ENCODE measurements around the gene TMEM175. TPM values are rescaled to one million over a fixed set of nuclear protein-coding genes. Genes with fewer than 3 reads are reported as not detected.

The TMEM175 gene, protein sequence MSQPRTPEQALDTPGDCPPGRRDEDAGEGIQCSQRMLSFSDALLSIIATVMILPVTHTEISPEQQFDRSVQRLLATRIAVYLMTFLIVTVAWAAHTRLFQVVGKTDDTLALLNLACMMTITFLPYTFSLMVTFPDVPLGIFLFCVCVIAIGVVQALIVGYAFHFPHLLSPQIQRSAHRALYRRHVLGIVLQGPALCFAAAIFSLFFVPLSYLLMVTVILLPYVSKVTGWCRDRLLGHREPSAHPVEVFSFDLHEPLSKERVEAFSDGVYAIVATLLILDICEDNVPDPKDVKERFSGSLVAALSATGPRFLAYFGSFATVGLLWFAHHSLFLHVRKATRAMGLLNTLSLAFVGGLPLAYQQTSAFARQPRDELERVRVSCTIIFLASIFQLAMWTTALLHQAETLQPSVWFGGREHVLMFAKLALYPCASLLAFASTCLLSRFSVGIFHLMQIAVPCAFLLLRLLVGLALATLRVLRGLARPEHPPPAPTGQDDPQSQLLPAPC
- polyA plus RNA-seq (ENCODE audit: insufficient read length in 3 of 3): 10 to 100 TPM; 17.3 to 30.1 (median 24.2) TPM

DNA sequence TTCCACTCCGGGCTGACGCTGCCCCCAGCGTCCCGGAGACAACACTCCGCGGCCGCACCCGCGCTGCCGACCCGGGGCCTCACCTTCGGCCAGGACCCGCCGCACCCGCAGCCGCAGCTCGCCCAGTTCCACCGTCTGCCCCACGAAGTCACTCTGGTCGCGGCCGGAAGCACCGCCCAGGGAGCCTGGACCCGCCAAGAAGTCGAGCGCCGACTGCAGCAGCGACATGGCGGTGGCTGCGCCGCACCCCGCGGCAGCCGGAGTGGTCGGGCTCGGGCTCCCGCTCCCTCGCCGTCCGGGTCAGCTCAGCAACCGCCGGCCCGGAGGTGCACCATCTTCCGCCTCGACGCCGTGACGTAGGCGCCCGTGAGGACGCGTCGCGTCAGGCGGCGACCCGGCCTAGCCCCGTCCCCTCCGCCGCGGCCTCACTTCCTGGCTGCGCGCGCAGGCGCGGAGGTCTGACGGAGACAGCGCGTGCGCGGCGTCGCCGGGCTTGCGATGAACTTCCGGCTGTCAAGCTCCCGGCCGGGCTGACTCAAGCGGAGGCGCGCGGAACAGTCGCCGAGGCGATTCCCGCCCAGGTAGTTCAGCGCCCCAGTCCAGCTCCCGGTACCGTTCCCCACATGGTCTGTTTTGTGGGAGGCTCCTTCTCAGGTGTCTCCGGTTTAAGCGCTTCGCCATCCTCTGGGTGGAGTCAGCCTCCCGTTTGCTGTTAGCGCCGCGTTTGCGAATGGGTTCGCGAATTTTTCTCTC lies at the start of gene TMEM175, which contains the start of gene GAK:
Gene TMEM175 (plus strand): TSS at position 501 of the 753 bp plus-strand sequence. CDS start 15,280 bp downstream, outside the sequence.
Gene GAK (minus strand): TSS at position 357 of the 753 bp plus-strand sequence. CDS start 129 bp downstream, at position 228.
- DNase-seq (ENCODE audit: low read depth in 3 of 3, low spot score in 2 of 3): peak; percentile 88 to 90 (median 90)

DNA sequence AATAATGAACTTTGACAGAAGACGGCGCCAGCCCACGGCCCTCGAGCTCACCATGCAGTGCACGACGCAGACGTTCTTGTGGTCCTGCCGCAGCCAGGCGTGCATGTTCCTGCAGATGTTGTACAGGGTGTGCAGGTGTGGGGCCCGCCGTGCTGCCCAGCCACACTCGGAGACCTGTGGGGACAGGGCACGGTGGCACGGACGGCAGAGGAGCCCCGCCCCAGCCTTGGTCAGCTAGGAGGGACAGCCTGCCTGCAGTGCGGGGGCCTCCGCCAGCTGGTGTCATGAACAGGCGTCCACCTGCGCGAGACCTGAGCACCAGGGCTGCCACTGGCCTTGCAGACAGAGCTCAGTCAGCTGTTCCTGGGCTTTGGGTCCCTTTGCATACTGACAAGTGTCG lies 49.6 kb upstream of the TMEM175 start:
- DNase-seq (ENCODE audit: low read depth in 3 of 3, low spot score in 2 of 3): no peak

DNA sequence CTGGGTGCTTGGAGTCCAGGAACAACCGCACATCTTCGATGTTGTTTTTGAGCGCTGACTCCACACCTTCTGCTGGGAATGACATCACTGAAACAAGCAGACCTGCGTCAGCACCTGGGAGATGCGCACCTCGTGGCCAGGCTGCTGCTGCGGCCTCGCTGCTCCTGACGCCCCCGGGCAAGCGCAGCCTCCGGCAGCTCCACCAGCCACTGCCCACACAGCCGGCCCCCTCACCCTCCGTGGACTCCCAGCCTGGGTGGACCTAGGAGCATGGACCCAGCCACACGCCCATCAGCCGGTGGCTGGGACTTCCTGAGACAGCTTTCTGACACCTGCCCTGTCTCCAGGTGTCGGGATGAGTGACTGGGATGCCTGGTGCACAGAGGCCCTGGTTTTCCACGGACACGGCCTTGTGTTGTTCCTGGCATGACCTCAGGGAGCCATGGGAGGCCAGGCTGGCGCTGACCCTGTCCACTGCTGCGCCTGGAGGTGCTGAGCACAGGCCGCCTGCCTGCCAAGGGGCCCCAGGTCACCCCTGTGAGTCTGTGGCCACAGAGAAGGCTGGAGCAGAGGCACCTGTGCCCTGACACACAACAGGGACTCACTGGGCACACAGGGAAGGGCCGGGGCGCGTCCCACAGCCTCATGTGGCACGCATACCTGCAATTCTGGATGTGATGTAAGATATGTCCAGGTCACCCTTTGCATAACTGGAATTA lies 48.7 kb upstream of the TMEM175 start:
- DNase-seq (ENCODE audit: low read depth in 3 of 3, low spot score in 2 of 3): no peak

DNA sequence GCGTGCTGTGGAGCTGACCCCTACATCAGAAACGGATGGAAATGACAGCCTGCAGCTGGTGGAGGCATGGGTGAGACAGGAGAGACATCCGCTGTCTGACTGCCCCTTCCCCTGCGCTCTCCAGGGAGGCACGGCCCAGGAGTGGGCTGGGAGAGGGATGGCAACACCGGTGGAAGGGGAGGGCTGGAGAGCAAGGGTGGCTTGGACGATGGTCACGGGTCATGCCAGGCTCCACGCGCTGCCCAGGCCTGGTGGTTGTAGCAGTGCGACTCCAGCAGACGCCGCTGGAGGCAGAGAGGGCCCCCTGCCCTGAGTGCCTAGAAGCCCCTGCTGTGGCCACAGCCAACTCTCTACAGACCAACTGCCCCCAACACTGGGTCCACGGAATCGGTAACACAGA lies 48.0 kb upstream of the TMEM175 start:
- no peak for DNase-seq (ENCODE audit: low read depth in 3 of 3, low spot score in 2 of 3)

DNA sequence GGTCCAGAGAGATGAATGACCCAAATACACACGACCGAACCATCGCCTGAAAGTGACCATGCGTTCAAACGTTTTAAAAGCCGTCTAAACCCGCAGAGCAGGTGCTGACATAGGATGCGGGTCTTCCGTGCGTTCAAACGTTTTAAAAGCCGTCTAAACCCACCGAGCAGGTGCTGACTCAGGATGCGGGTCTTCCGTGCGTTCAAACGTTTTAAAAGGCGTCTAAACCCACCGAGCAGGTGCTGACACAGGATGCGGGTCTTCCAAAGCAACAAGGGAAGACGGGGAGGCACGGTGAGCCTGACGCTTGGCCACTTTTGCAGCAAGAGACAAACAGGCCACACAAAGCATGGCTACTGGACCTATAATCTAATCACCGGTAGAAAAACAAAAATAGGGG lies 47.4 kb upstream of the TMEM175 start:
- DNase-seq (ENCODE audit: low read depth in 3 of 3, low spot score in 2 of 3): no peak

DNA sequence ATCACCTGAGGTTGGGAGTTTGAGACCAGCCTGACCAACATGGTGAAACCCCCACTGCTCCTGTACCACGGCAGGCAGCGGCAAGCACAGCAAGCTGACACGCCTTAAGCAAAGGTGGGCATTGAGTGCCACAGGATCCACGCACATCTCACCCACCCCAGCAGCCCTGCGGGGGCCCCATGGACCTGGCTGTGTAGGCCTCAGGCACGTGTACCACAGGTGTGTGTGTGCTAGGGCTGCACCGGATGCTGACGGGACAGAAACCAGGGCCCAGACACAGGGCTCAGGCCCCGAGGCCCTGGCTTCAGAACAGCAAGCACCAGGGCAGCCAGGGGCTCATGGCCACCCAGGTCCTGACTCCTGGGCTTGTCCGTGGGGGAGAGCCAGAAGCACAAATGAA lies 46.9 kb upstream of the TMEM175 start:
- no peak for DNase-seq (ENCODE audit: low read depth in 3 of 3, low spot score in 2 of 3)

DNA sequence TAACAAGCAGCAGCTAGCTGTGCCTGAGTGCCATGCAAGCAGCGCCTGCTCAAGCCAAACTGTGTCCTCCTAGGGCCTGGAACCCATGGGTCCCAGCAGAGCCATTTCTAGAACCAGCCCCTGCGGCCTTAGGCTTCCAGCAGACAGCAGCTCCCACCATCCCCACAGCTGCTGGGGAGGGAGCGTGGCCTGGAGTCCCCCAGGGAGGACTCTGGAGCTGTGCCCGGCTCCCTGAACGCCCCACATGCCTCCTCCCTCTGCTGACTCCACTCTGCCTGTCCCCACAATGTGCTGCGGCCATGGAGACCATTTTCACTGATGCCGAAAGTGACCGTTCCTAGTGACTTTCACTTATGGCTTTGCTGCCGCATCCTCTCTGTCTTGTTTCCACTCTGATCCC lies 46.0 kb upstream of the TMEM175 start:
- DNase-seq (ENCODE audit: low read depth in 3 of 3, low spot score in 2 of 3): no peak

DNA sequence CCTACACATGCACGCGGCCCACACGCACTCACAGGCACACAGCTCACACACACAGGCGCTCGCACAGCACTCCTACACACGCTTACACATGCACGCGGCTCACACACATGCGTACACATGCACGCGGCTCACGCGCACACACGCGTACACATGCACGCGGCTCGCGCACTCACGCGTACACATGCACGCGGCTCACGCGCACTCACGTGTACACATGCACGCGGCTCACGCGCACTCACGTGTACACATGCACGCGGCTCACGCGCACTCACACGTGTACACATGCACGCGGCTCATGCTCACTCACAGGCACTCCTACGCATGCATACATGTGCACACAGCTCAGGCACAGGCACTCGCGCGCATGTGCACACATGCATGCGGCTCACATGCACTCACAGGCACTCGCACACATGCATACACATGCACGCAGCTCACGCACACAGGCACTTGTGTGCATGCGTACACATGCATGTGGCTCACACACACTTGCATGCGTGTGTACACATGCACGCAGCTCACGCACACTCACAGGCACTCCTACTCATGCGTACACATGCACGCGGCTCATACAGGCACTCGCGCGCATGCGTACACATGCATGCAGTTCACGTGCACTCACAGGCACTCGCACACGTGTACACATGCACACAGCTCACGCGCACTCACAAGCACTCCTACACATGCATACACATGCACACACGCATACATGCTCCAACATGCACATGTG lies 45.1 kb upstream of the TMEM175 start:
- DNase-seq (ENCODE audit: low read depth in 3 of 3, low spot score in 2 of 3): no peak

DNA sequence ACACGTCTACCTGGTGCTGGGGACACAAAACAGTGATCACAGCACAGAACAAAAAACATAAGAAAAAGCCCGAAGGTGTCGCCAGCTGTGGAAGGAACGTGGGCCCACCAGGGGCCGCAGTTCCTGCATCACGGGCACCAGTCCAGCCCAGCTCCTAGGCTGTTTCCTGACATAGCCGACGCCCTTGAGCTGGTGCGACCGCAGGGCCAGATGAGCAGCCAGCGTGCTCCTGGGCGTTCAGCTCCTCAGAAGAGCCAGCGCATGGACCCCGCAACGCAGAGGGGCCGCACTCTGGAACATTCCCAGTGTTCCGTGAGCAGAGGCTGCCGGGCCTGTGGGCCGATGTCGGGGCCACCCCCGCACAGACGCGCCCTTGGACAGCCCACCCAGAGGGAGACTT lies 44.2 kb upstream of the TMEM175 start:
- DNase-seq (ENCODE audit: low read depth in 3 of 3, low spot score in 2 of 3): no peak

DNA sequence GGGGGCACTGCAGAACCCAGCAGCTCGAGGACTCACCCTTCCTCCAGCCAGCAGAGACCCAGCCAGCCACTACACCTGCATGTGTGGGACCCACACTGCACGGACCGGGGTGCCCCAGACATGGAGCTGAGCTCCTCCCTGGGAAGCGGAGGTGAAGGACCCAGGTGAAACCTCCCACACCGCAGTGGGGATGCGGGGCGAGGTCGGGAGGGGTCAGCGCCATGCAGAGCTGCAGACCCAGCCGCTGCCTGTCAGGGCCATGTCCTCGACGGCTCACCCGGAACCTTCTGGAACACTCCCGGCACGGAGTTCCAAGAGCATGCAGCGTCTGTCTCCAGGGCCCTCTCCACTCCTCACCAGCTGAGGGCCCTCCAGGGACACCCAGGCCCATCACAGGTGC lies 42.7 kb upstream of the TMEM175 start:
- DNase-seq (ENCODE audit: low read depth in 3 of 3, low spot score in 2 of 3): no peak

DNA sequence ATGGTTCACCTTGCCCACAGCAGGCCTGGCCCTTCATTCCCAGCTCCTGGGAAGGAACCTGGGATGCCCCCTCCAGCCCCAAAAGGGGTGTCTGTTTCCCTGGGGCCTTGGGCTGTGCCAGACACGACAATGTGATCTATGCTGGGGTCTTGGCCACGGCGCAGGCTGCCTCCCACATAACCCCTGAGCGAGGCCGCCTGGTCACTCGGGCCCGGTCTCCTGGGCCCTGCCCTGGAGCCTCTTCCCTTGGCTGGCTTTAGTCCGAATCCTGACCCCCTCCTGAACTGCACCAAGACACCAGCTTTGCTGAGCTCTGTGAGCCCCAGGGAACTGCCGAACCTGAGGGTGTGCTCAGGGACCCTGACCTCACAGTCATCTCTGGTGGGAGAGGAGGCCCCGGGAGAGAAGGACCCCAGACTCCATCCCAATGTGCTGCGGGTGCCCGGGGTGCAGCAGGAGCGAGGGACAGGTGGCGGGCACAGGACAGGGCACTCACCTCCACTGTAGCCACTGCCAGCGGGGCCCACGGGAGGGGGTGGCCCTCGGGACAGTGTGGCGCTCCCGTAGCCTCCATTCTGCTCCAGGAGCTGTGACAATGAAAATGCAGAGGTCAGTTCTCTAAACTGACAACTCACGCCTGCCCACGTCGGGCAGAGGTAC lies 42.1 kb upstream of the TMEM175 start:
- DNase-seq (ENCODE audit: low read depth in 3 of 3, low spot score in 2 of 3): no peak

DNA sequence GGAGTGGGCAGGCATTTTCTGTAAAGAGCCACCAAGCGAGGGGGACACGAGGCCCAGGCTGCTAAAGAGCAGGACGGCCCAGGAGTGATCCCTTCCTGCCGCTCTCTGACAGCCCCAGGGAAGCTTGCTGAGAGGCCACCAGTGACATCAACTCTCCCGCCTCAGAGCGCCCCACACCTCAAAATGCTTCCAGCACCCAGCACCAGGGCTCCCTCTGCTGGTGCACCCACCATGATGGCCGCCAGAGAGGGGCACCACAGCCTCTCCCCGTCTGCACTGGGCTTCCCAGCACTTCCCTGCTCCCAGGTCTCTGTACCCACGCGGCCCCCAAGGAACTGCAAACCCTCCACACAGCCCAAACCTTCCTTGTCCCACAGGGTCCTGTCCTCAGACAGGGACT lies 40.5 kb upstream of the TMEM175 start:
- no peak for DNase-seq (ENCODE audit: low read depth in 3 of 3, low spot score in 2 of 3)

DNA sequence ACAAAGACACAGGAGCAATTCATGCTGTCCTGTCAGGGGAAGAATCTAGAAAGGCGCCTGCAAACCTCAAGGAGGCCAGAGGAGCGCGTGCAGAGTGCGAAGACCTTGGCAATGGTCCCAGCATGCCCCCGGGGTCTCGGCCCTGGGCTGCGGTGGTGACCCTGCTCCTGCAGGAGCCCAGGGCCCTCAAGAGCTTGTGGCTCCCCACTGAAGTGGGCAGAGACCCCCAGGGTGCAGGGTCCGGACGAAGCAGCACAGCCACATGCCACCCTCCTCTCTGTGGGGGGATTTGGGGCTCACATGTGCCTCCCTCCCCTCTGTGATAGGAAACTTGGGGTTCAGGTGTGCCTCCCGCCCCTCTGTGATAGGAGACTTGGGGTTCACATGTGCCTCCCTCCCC lies 39.5 kb upstream of the TMEM175 start:
- no peak for DNase-seq (ENCODE audit: low read depth in 3 of 3, low spot score in 2 of 3)

DNA sequence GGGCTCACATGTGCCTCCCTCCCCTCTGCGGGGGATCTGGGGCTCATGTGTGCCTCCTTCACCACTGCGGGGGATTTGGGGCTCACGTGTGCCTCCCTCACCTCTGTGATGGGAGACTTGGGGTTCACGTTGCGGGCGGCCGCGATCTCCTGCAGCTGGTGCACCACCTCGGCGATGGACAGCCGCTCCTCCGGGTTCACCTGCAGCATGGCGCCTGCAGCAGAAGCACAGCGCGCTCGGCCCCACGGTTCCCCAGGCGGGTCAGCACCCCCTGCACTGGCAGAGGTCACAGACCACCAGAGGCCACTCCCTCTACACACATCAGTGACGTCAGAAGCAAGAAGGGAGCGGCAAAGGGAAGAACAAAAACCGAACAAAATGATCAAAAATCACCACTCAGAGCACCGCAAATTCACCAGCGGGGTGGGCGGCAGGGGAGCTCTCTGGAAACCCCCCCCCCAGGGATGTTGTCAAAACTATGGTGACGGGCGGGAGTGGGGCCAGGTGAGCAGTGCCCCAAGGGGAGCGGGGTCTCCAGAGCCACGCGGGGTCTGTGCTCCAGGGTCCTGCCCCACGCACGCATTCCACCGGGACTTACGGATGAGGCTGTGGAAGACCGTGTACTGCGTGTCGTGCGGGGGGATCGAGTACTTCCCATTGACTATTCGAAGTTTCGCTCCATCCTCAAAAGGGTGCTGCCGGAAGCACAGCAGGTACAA lies 38.8 kb upstream of the TMEM175 start:
- DNase-seq (ENCODE audit: low read depth in 3 of 3, low spot score in 2 of 3): no peak

DNA sequence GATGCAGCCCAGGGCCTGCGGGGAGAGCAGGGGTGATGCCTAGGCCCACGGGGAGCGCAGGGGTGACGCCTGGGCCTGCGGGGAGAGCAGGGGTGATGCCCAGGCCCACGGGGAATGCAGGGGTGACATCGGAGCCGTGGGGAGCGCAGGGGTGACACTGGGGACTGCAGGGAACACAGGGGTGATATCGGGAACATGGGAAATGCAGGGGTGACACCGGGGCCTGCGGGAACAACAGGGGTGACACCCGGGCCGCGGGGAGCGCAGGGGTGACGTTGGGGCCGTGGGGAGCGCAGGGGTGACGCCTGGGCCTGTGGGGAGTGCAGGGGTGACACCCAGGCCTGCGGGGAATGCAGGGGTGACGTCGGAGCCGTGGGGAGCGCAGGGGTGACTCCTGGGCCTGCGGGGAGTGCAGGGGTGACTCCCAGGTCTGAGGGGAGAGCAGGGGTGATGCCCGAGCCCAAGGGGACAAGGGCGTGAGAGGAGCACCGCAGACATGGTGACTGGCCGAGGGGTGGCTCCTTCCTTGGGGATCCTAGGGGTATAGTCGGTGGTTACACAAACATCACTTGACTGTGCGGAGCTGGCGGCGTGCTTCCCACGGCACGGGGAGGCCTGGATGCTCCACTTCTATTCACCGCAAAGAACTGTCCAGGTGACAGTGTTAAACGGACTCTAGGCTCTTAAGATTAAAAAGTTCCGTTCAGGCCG lies 38.1 kb upstream of the TMEM175 start:
- no peak for DNase-seq (ENCODE audit: low read depth in 3 of 3, low spot score in 2 of 3)

DNA sequence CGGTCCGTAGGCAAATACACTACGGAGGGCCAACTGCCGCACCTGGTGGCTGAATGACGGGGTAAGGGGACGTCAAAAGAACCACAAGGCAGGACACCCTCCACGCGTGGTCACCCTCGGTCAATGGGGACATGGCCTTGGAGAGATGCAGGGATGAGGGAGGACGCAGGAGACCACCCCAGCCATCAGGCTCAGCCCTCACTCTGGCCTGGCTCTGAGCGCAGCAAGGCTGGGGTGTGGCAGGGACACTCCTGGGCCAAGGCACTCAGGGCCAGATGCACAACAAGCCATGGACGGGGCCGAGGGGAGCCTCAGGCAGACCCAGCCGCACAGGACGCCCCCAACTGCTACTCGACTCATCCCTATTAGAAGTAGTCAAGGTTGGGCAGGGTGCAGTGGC lies 36.7 kb upstream of the TMEM175 start:
- no peak for DNase-seq (ENCODE audit: low read depth in 3 of 3, low spot score in 2 of 3)

DNA sequence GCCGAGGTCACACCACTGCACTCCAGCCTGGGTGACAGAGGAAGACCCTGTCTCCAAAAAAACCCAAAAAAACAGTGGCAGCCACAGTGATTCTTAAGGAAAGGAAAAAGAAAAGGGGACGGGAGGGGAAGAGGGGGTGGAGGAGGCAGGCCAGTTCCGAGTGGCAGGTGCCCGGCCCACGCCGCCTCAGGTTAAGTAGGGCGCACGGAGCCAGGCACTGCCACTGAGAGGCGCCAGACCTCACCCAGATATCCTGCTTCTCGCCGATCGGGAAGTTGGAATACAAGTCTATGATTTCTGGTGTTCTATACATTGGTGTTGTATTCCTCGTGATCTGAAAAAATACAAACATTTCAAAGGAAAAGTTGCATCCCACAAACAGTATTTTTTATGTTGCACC lies 36.0 kb upstream of the TMEM175 start:
- no peak for DNase-seq (ENCODE audit: low read depth in 3 of 3, low spot score in 2 of 3)

DNA sequence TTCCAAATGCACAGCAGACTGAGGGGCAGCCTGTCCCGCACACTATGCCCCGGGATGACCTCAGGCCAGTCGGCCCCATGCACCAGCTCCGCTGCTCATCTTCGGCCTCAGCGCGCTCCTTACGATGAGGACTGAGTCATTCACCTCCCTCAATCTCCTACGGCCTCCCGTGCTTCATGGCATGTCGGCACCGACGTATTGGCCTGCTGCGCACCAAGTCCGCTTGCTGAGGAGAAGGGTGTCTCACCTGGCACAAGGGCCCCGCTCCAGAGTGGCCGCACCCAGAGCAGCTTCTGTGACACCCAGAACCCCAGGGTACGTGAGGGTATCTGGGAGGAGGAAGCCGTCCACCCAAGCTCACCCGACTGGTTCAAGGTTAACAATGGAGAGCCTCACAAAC lies 35.6 kb upstream of the TMEM175 start:
- DNase-seq (ENCODE audit: low read depth in 3 of 3, low spot score in 2 of 3): no peak

DNA sequence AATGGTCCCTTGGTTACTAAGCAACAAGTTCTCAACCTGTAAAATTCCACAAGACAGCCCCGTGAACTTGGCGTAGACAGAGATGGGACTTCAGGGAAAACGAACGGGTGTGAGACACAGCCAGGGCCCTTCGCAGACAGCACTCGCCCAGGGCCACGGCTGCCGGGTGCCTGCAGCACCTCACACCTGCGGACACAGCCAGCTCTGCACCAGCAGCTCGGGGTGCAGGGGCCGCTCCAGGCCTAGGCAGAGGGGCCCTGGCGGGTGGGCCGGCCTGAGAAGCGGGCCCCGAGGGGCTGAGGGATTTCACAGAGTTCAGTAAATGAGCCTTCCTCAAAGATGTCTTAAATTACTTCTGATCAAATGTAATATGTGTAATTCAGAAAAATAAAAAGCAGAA lies 34.1 kb upstream of the TMEM175 start:
- DNase-seq (ENCODE audit: low read depth in 3 of 3, low spot score in 2 of 3): no peak

Measured in right renal cortex interstitium (tissue), 3 donors.